A673 (cell line): ENCODE data around the gene MAP3K5. TPM values are rescaled to one million over a fixed set of nuclear protein-coding genes. Genes with fewer than 3 reads are reported as not detected.

ENCODE experiments used
- BruUV-seq: library from RNA; stranded (reverse); fragments of 400-500 nt; replicated peaks from 2 replicates; lab custom pipeline; 2021; lab: Mats Ljungman, UMichigan
- CTCF ChIA-PET: fragments of 300-600 bp; sonication (Branson Sonifier 250); formaldehyde crosslinking; loops from one replicate; lab custom pipeline; 2022; ENCODE audit warnings: antibody characterized with exemption; lab: Charles Lee
- POLR2A ChIA-PET: fragments of 300-600 bp; sonication (Branson Sonifier 250); formaldehyde crosslinking; loops from one replicate; lab custom pipeline; 2022; ENCODE audit warnings: antibody characterized with exemption; ENCODE audit not compliant: low non-redundant PET; lab: Charles Lee
- DNase-seq: peaks from one replicate; pipeline ENCODE4 v3.0.0-alpha.2; 2015; ENCODE audit warnings: low spot score
- H3K27ac ChIP-seq: fragments of 200-600 bp; sonication (generic); 2 replicates; pipeline ENCODE4 v1.5.1; 2016; ENCODE audit warnings: mixed run types, low read depth, mild to moderate bottlenecking, mixed read lengths, antibody characterized with exemption, low read length; ENCODE audit not compliant: poor library complexity, severe bottlenecking
- H3K27me3 ChIP-seq: fragments of 200-600 bp; sonication (generic); replicated peaks from 2 replicates; pipeline ENCODE4 v1.6.1; 2017; ENCODE audit warnings: mixed run types, low read depth, mild to moderate bottlenecking, mixed read lengths, antibody characterized with exemption, low read length; ENCODE audit not compliant: insufficient read depth, poor library complexity
- H3K36me3 ChIP-seq: fragments of 200-600 bp; sonication (generic); 2 replicates; pipeline ENCODE4 v1.6.1; 2016; ENCODE audit warnings: mixed run types, mild to moderate bottlenecking, mixed read lengths, antibody characterized with exemption, low read length; ENCODE audit not compliant: insufficient read depth, poor library complexity, severe bottlenecking
- H3K4me1 ChIP-seq: fragments of 200-600 bp; sonication (generic); 2 replicates; pipeline ENCODE4 v1.6.1; 2017; ENCODE audit warnings: mixed run types, mild to moderate bottlenecking, mixed read lengths, antibody characterized with exemption, low read length; ENCODE audit not compliant: insufficient read depth, poor library complexity, severe bottlenecking
- H3K4me3 ChIP-seq: fragments of 200-600 bp; sonication (generic); 2 replicates; pipeline ENCODE4 v1.5.1; 2016; ENCODE audit warnings: low read depth, mixed run types, mild to moderate bottlenecking, mixed read lengths, low read length; ENCODE audit not compliant: poor library complexity, severe bottlenecking
- H3K9me3 ChIP-seq: fragments of 200-600 bp; sonication (generic); 2 replicates; pipeline ENCODE4 v1.6.1; 2016; ENCODE audit warnings: mixed run types, low read depth, mild to moderate bottlenecking, mixed read lengths, antibody characterized with exemption, low read length; ENCODE audit not compliant: poor library complexity, severe bottlenecking
- EZH2 ChIP-seq: fragments of 200-600 bp; sonication (generic); IDR thresholded peaks from 2 replicates; pipeline ENCODE4 v1.6.1; 2017; ENCODE audit warnings: borderline replicate concordance, low read depth, mild to moderate bottlenecking, mixed read lengths, antibody characterized with exemption, low read length; ENCODE audit not compliant: poor library complexity, severe bottlenecking
- intact Hi-C: fragments of 100-400 bp; cut with micrococcal nuclease; formaldehyde crosslinking; loops from one replicate; pipeline ENCODE4 v1.10.0; 2022; ENCODE audit not compliant: unreplicated experiment
- total RNA-seq: library from RNA; stranded (reverse); gene quantifications from 2 replicates; pipeline ENCODE4 v1.2.3, GENCODE V29; 2021
- TF ChIP-seq, protein P1 (sequence below): fragments of 300-800, 200-600 bp; sonication (generic); conservative IDR thresholded peaks from 2 replicates; pipeline ENCODE4 v1.5.1; 2017; ENCODE audit warnings: low read depth, mild to moderate bottlenecking, antibody characterized with exemption, low read length, moderate library complexity, mixed read lengths

The MAP3K5 gene
- total RNA-seq, 1 experiment from 2014 or later = 5.4 TPM

DNA sequence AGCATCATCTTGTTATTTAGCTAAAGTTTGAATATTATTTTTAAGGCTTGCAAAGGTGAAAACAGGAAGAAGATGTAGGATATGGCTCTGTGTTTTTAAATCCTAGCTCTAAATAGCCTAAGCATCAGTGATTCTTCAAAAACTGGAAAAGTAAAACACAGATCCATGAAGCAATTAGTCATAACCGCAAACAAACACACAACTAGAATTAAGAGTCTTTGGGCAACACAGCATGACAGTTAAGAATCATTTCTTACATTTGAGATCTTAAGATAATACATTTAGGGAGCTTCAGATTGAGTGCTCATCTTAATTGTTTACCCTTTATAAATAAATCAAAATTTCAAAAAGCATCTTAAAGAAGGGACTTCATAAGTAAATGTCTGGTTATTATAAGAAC is 126.2 kb downstream of the MAP3K5 start:
- DNase-seq = no peak

DNA sequence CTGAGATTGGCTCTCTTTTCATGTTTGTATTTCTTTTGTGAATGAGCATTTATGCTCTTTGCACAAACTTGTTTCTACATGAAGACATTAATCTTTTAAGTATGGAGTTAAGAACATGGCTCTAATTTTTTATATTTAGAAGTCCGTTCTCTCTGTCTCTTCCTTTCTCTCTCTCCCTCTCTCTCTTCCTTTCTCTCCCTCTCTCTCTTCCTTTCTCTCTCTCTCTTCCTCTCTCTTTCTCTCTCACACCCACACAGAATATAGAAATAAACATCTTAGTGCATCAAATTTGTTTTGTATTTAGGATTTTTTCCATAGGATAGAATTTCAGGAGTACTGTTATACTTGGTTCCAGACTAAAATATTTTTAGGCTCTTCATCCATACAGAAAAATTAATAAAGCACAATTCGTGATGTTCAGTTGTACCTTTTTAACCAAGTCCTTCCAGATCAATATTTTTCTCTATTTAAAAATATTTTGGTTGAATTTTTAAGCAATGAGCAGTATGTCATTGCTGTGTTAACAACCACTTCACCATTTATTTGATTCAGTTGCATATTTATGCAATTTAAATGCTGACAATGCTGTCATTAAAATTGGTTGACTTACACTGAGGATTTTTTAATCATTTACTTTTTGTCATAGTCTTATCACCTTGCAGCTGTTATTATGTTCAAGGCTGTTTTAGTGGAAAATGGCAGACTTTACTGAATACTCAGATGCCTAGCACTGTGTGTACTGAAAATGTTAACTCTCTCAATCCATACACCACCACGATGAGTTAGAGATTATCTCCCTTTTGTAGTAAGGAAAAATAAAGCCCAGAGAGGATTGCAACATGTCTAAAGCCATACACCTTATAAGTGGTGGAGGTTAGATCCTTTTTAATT is 129.7 kb downstream of the MAP3K5 start:
- no peaks in the 10 kb centered on the region for H3K4me1 ChIP-seq
- no peak for DNase-seq
- ChIA-PET CTCF (no interaction called here), POLR2A (no interaction called here)
- no peaks in the 10 kb centered on the region for H3K27me3 ChIP-seq
- no peak overlapping the region for H3K27ac ChIP-seq
- intact Hi-C loops = no loop called here
- no peaks in the 10 kb centered on the region for H3K36me3 ChIP-seq
- H3K4me3 ChIP-seq = no peak overlapping the region
- no TSS peak for BruUV-seq
- H3K9me3 ChIP-seq = no peaks in the 10 kb centered on the region
- TF ChIP-seq EZH2 = no peak
- TF ChIP-seq, protein P1, sequence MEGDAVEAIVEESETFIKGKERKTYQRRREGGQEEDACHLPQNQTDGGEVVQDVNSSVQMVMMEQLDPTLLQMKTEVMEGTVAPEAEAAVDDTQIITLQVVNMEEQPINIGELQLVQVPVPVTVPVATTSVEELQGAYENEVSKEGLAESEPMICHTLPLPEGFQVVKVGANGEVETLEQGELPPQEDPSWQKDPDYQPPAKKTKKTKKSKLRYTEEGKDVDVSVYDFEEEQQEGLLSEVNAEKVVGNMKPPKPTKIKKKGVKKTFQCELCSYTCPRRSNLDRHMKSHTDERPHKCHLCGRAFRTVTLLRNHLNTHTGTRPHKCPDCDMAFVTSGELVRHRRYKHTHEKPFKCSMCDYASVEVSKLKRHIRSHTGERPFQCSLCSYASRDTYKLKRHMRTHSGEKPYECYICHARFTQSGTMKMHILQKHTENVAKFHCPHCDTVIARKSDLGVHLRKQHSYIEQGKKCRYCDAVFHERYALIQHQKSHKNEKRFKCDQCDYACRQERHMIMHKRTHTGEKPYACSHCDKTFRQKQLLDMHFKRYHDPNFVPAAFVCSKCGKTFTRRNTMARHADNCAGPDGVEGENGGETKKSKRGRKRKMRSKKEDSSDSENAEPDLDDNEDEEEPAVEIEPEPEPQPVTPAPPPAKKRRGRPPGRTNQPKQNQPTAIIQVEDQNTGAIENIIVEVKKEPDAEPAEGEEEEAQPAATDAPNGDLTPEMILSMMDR = no peak

More for the DNA sequence above, 126.2 kb downstream of the MAP3K5 start:
- BruUV-seq = no TSS peak
- no peaks in the 10 kb centered on the region for H3K36me3 ChIP-seq
- TF ChIP-seq, protein P1 = no peak
- no peak for TF ChIP-seq EZH2
- no peaks in the 10 kb centered on the region for H3K9me3 ChIP-seq
- H3K27me3 ChIP-seq = no peaks in the 10 kb centered on the region
- H3K27ac ChIP-seq = no peak overlapping the region
- intact Hi-C loops = no loop called here
- ChIA-PET POLR2A (no interaction called here), CTCF (no interaction called here)
- H3K4me1 ChIP-seq = peaks cover 6% of the 10 kb centered on the region
- H3K4me3 ChIP-seq = no peak overlapping the region

DNA sequence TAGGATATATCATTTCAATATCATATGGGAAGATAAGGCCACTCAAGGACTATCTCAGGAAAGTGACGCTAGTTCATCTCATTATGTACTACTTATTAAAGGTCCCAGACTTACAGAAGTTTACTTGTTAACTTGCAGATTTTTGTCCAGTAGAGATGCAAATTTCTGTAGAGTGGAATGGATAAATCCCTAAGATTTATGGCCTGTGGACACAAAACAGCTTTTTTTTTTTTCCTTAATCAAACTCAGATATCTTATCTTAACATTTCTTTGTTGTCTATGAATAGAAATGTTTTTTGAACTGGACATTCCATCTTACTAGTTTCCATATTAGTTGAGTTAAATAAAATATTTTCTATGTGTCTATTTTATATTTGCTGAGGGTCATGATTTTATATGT is 131.6 kb downstream of the MAP3K5 start:
- ChIA-PET POLR2A (no interaction called here), CTCF (interaction anchor here (0.6 kb wide), 1 partner anchor 1526 kb away, joined by 3 read pairs; no protein-coding TSS in a partner anchor)
- Histone ChIP-seq H3K36me3 (no peaks in the 10 kb centered on the region), H3K9me3 (no peaks in the 10 kb centered on the region), H3K27me3 (no peaks in the 10 kb centered on the region), H3K4me3 (no peak overlapping the region), H3K4me1 (no peaks in the 10 kb centered on the region), H3K27ac (no peak overlapping the region)
- no TSS peak for BruUV-seq
- no peak for DNase-seq
- intact Hi-C loops = no loop called here
- TF ChIP-seq, protein P1 = no peak
- TF ChIP-seq EZH2 = no peak
